ENCODE data around the gene ZNF484.
"Not testable (repeated sequence)": the region's sequence is repeated elsewhere in the genome, so short reads cannot be mapped to it uniquely, and the experiment has no call there.

The ZNF484 gene

GRCh38 chr9:92877531-92878430, at the start of gene ZNF484:
Gene ZNF484, minus strand, starts transcription at chr9:92878038. Its CDS starts 3,009 bp downstream, at chr9:92875029.
- peak; percentile 96 to 98 (median 97) for DNase-seq (ENCODE audit: low read depth in 3 of 3)

GRCh38 chr9:92920437-92920836, 42.6 kb upstream of the ZNF484 start:
- no peak for DNase-seq (ENCODE audit: low read depth in 3 of 3)

DNA sequence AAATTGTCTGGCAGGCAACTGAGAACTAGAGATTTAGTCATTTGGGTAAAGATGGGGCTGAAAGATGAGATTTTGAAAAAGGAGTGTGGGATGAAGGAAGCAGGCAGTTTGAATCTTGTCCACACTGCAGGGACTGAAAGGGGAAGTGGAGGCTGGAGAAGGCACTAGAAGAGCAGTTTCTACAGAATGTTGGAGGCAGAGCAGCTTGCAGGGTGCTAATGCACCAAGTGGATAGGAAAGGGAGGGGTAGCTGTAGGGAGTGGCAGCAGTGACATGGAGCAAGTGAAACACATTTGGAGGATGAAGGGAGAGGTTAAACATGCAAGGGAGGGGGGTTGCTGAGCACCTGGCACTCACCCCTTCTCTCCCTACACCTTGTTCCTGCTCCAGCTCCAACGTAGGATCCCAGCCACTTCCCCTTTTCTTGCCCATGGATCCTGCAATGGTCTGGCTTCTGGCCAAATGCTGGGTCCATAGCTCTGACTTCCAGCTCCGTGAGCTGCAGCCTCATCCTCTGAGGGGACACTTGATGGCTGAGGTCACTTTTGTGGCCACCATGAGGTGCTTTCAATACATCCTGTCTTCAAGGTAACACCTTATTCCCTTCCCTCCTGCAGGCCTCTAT, 39.5 kb upstream of the ZNF484 start:
- no peak for DNase-seq (ENCODE audit: low read depth in 3 of 3)

DNA sequence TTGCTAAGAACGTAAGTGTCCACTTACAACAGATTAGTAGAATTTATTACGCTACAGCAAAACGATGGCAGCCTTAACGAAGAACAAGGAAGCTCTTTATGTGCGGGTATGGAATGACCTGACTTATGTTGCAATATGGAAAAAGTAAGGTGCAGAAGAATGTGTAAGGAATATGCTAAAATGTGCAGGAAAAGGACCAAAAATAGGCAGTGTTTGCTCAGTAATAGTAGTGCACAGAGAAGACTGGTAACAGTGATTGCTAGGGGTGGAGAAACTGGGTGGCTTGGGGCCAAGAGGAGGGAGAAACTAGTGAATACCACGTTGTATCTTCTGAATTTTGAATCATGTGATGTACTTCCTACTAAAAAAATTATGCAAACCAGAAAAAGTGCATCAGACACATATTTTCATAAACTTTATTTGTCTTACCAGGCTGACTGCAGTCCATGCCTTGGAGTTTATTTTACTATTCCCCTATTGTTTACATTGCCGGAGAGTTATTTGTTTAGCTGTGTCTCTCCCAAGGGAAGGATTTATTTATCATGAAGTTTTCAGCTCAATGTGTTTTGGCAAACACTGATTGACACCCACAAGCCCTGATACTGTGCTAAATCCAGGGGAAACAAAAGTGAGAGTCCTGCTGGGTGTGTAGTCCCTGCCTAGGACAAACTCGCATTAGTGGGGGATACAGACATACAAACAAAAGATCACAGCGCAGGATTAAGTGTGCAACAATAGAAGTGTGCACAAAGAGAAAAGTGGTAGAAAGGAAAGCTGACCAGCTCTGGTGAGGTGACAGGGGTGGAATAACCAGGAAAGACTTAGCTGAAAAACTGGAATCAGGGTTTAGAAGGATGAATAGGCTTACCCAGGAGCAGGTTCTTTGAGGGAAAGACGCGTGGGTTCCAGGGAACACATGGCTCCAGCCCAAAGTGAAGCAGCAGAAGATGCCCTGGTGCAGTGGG, 34.0 kb upstream of the ZNF484 start:
- no peak for DNase-seq (ENCODE audit: low read depth in 3 of 3)

- DNase-seq (ENCODE audit: low read depth in 3 of 3), result not testable (repeated sequence)
Observed at GRCh38 chr9:92905137-92905536, 27.3 kb upstream of the ZNF484 start.

DNA sequence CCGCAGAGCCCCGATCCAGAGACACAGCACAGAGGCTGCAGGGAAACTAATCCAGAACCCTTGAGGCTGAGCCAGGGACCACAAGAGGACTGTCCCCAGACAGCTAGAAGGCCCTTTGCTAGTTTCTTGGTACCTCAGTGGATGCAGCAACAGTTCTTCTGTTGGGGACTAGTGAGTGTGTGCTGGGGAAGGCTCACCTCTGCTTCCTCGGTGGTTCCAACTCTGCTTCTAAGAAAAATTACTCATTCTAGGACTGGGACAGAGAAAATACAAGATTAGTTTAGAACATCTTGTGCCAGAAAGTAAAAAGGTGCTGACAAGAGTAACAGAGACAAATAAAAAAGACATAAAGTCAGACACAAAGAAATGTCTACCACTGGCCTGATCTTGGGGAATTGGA, 19.5 kb upstream of the ZNF484 start:
- no peak for DNase-seq (ENCODE audit: low read depth in 3 of 3)

GRCh38 chr9:92895812-92896436, 18.1 kb upstream of the ZNF484 start:
- DNase-seq (ENCODE audit: low read depth in 3 of 3), result no peak

- DNase-seq (ENCODE audit: low read depth in 3 of 3), result no peak
Observed at GRCh38 chr9:92894711-92895362, 17.0 kb upstream of the ZNF484 start.

GRCh38 chr9:92893916-92894610, 16.2 kb upstream of the ZNF484 start:
- DNase-seq (ENCODE audit: low read depth in 3 of 3), result not testable (repeated sequence)

- not testable (repeated sequence) for DNase-seq (ENCODE audit: low read depth in 3 of 3)
Observed at GRCh38 chr9:92892276-92892675, 14.4 kb upstream of the ZNF484 start.

DNA sequence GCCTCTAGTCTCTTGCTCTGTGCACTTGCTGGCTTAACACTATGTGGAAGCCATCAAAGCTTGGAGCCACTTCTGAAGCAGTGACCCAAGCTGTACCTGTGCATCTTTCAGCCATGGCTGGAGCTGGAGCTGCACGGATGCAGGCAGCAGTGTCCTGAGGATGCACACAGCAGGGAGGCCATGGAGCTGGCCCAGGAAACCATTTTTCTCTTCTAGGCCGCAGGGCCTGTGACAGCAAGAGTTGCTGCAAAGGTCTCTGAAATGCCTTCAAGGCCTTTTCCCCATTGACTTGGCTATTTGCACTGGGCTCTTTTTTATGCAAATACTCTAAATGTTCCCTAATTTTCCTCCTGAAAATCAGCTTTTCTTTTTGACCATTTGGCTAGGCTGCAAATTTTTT, 12.9 kb upstream of the ZNF484 start:
- no peak for DNase-seq (ENCODE audit: low read depth in 3 of 3)

- no peak for DNase-seq (ENCODE audit: low read depth in 3 of 3)
Observed at GRCh38 chr9:92887880-92888338, 10.1 kb upstream of the ZNF484 start.

DNA sequence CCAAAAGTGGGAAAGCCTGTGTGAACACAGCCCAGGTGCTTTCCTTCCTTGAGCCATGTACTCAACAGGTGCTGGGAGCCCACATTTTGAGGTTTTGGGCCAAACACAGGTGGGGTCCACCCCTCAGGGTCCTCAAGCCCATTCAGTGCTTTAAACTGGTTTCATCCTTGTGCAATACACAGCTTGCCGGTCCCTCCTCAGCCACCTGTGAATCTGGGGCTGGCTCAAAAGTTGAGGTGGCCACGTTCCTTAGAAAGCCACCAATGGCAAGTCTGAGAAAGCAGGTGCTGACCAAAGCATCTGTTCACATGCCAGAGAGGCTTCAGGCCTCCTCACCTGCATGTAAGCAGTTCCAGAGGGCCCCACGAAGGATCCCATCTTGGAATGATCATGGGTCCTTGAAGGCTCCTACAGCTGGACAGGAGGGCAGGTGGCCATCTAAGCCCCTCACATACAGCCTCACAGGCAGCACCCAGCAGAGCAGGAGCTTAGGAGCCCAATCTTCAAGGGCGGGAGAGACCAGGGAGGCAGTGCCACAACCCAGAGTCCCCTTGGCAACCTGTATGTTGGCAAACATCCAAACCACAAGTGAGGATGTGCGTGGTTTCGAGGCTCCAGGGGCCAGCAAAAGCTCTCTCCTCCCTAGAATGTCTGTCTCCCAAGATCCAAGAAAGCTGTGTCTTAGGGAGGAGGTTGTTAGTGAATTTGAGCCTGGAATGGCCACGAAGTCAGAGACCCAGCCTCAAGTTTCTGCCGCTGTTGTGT, 9.2 kb upstream of the ZNF484 start:
- DNase-seq (ENCODE audit: low read depth in 3 of 3), result not testable (repeated sequence)

DNA sequence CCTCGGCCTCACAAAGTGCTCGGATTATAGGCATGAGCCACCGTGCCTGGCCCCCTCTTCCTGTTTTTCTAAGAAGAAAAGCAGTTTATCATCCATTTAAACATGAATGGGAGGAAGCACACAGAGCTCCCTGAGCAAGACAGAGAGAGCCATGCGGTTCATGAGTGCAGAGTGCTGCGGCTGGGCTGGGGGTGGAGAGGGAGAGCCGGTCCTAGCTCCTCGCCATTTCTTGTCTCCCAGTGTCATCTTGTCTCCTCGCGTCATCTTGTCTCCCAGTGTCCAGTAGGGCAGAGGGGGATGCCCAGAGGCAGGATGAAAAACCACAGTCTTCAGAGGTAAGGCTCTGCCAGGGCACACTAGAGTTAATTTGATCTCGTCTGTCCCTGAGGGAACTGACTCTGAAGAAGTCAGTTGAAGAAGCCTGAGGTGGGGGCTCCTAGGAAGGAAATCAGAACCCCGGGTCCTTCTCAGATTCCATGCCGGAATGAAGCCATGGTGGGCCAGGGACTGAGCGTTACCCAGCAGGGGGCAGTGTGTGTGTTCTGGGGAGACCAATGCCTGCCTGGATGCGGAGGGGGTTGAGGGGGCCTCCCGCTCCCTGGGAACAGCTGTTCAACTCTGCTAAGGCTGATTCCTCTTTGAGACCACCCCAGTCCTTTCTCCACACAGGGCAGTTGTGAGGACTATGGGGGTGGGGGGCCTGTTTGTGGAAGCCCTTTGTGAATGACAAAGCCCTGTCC, 6.0 kb upstream of the ZNF484 start:
- not testable (repeated sequence) for DNase-seq (ENCODE audit: low read depth in 3 of 3)

GRCh38 chr9:92882276-92882675, 4.4 kb upstream of the ZNF484 start:
- no peak for DNase-seq (ENCODE audit: low read depth in 3 of 3)

DNA sequence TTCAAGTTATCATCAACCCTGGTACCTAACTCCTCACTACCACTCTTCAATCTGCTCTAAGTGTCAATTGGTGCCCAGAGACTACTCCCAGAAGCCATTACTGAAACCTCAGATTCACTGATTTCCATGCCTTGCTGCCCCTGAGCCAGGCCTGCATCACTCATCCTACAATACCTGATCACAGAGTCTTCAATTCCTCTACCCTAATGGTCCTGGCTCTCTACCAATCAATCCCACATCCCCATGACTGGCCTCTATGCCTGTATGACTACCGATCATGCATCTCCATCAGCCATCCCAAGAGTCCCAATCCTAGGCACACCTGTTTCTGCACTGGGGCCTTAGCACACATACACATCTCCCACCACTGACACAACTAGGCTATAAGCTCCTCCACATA, 2.5 kb downstream of the ZNF484 start:
- DNase-seq (ENCODE audit: low read depth in 3 of 3), result no peak

GRCh38 chr9:92870289-92870688, 7.5 kb downstream of the ZNF484 start:
- no peak for DNase-seq (ENCODE audit: low read depth in 3 of 3)

- not testable (repeated sequence) for DNase-seq (ENCODE audit: low read depth in 3 of 3)
Observed at GRCh38 chr9:92866600-92866999, 11.2 kb downstream of the ZNF484 start.

- no peak for DNase-seq (ENCODE audit: low read depth in 3 of 3)
Observed at GRCh38 chr9:92864152-92864551, 13.7 kb downstream of the ZNF484 start.
